Measurements from ENCODE around the gene CHRNA5.

GRCh38 chr15:78629031-78629715 is 63.9 kb downstream of the CHRNA5 start:
- no peak for TF ChIP-seq EZH2 (IDR thresholded peaks at IDR 0.05; ENCODE audit: borderline replicate concordance, low read length)
- TF ChIP-seq, protein P1, sequence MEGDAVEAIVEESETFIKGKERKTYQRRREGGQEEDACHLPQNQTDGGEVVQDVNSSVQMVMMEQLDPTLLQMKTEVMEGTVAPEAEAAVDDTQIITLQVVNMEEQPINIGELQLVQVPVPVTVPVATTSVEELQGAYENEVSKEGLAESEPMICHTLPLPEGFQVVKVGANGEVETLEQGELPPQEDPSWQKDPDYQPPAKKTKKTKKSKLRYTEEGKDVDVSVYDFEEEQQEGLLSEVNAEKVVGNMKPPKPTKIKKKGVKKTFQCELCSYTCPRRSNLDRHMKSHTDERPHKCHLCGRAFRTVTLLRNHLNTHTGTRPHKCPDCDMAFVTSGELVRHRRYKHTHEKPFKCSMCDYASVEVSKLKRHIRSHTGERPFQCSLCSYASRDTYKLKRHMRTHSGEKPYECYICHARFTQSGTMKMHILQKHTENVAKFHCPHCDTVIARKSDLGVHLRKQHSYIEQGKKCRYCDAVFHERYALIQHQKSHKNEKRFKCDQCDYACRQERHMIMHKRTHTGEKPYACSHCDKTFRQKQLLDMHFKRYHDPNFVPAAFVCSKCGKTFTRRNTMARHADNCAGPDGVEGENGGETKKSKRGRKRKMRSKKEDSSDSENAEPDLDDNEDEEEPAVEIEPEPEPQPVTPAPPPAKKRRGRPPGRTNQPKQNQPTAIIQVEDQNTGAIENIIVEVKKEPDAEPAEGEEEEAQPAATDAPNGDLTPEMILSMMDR (IDR thresholded peaks at IDR 0.05; ENCODE audit: low read length) = no peak
